HG03039 (cell line): ENCODE measurements around the gene MYO15A.

Experiments
- ATAC-seq: cut with Tn5 transposase; IDR thresholded peaks from one replicate; pipeline ENCODE4 v1.9.1; 2021; ENCODE audit warnings: mild to moderate bottlenecking, moderate library complexity; ENCODE audit not compliant: unreplicated experiment

MYO15A gene

GRCh38 chr17:18156171-18156975 is 47.8 kb downstream of the MYO15A start:
- ATAC-seq, result no peak

- ATAC-seq, result no peak
Measured at GRCh38 chr17:18156976-18157280, 48.4 kb downstream of the MYO15A start.

DNA sequence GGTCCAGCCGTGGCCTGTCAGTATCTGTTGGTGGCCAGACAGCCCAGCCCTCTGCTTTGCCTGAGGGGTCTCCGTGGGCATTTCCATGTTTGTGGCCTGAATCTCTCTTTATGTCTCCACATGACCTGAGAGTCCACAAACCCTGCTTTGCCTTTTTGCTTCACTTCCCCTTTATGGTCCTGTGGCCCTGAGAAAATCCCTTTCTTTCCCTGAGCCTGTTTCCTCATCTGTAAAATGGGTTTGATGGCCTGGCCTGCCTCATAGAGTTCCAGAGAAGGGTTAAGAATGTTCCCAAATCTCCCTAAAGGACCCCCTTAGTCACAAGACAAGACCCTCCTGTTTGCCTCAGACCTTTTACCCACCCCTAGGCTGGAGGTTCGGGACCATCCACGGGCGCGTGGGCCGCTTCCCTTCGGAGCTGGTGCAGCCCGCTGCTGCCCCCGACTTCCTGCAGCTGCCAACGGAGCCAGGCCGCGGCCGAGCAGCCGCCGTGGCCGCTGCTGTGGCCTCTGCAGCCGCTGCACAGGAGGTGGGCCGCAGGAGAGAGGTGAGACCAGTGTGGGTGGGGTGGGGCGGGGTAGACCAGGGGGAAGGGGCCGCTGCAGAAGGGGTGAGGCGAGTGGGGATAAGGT is 48.9 kb downstream of the MYO15A start:
- no peak for ATAC-seq

- ATAC-seq, result no peak
Measured at GRCh38 chr17:18158022-18158600, 49.6 kb downstream of the MYO15A start.

DNA sequence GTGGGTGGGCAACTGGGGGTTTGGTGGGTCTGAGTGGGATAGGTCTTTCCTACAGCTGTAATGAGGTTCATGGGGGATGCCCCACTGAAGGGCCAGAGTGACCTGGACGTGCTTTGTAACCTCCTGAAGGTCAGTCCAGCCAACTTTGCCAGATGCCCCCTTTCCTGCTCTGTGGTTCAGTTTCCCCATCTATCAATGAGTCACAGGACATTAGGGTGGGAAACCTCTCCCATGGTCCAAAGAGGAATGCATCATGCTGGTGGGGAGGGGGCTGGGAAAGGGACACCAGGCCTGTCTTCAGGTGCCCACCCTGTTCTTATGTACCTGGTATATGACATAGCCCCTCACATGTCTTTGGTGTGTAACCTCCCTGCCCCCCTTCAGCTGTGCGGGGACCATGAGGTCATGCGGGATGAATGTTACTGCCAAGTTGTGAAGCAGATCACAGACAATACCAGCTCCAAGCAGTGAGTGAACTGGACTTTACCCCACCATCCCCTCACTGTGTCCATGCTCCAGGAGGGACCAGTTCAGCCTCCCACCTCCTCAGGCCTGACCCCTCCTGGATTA is 51.1 kb downstream of the MYO15A start:
- ATAC-seq, result no peak

DNA sequence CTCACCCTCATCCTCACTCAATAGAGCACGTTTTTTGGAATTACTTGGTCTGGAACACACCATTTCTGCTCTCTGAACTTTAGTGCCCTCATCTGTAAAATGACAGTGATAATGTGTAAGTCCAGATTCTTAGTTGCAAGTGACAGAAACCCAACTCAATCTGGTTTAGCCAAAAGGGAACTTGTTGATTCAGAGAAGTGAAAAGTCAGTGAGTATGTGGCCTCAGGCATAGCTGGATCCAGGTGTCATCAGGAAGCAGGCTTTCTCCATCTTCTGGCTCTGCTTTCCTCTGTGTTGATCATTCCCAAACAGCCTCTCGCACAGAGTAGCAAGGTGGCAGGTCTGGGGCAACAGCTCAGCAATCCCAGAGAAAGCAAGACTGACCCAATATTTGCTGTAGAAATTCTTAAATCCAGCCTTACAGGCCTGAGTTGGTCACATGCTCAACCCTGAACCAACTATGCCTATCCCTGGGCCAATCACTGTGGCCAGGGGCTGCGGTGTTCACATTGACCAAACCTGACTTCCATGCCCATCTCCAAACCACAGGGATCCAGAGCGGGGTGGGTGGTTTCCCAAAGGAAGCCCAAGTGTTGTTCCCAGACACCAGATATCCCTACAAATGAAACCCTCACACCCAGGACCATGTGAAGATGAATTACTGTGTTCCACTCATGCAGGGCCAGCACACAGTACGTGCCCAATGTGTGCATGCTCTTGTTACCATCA is 51.7 kb downstream of the MYO15A start:
- no peak for ATAC-seq

GRCh38 chr17:18161207-18162145 is 52.9 kb downstream of the MYO15A start:
- no peak for ATAC-seq

- no peak for ATAC-seq
Measured at GRCh38 chr17:18163547-18163946, 55.0 kb downstream of the MYO15A start.

GRCh38 chr17:18166894-18167293 is 58.3 kb downstream of the MYO15A start:
- ATAC-seq, result no peak

DNA sequence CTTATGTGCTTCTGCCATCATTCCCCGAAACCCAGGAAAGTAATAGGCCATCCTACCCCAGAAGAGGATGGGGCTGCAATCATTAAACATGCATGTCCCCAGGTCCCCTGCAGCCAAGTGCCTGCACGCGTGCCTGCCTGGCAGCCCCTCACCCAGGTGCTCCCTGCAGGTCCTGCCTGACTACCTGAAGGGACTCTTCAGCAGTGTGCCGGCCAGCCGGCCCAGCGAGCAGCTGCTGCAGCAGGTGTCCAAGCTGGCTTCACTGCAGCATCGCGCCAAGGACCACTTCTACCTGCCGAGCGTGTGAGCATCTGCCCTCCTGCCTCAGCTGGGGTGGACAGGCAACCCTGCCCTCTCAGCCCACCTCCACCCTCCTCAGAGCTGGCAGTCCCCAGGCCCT is 58.9 kb downstream of the MYO15A start:
- ATAC-seq, result no peak

GRCh38 chr17:18172531-18173278 is 64.1 kb downstream of the MYO15A start:
- no peak for ATAC-seq

GRCh38 chr17:18173740-18174139 is 65.2 kb downstream of the MYO15A start:
- no peak for ATAC-seq

- ATAC-seq, result no peak
Measured at GRCh38 chr17:18176176-18176575, 67.6 kb downstream of the MYO15A start.

DNA sequence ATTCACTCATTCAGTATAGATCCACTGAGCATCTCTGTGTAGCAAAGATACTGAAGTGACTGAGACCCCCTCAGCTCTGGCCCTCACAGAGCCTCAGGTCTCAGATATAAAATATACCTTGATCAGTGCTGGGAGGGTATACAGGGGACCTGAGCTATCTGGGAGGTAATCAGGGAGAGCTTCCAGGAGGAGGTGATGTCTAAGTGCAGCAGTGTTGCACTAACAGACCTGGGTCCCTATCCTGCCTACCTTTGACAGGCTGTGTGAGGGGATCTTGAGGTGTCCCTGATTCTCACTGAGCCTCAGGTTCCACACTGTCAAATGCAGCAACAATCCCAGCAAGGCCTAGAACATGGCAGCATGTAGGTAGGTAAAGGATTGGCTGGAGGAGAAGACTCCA is 68.6 kb downstream of the MYO15A start:
- no peak for ATAC-seq

DNA sequence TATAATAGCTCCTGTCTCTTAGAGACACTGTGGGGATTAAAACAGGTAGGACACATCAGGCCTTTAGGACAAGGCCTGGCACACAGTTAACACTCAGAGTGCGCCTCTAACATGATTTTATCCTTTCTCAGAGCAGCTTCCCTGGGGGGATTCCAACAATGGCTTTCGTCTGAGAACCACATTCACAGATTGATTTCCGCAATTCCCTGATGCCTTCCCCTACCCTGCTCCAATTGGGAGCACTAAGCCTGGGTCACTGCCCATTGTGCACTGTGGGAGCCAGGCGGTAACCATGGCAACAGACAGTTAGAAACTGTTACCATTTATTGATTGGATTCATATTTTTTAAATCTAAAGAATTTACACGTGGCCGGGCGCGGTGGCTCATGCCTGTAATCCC is 69.2 kb downstream of the MYO15A start:
- ATAC-seq, result no peak

- ATAC-seq, result no peak
Measured at GRCh38 chr17:18179196-18179595, 70.6 kb downstream of the MYO15A start.

- ATAC-seq, result no peak
Measured at GRCh38 chr17:18179804-18180203, 71.2 kb downstream of the MYO15A start.

GRCh38 chr17:18181358-18181757 is 72.8 kb downstream of the MYO15A start:
- ATAC-seq, result no peak

- no peak for ATAC-seq
Measured at GRCh38 chr17:18182110-18182977, 73.8 kb downstream of the MYO15A start.
